Measurements from ENCODE around the gene C3. TPM values are rescaled to one million over a fixed set of nuclear protein-coding genes. Genes with fewer than 3 reads are reported as not detected.

Gene C3
- total and polyA plus RNA-seq, 2 experiments from 2014 or later, result 5.1 to 17.7 TPM

DNA sequence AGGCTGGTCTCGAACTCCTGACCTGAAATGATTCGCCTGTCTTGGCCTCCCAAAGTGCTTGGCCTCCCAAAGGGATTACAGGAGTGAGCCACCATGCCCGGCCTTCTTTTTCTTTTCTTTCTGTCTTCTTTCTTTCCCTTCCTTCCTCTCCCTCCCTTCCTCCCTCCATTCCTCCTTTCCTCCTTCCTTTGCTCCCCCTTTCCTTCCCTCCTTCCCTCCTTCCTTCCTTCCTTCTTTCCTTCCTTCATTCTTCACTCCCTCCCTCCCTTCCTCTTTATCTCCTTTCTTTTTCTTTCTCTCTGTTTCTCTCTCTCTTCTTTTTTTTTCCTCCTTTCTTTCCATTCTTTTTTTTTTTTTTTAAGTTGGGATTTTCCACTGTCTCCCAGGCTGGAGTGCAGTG lies 12.1 kb downstream of the C3 start:
- Histone ChIP-seq H3F3A (replicated peaks; ENCODE audit: low read depth) (no peaks in the 10 kb centered on the region), H3K4me1 (ENCODE audit: insufficient read depth) (0 out of 2 replicates have a peak, but pooled peaks cover 2% of the 10 kb centered on the region), H3K36me3 (ENCODE audit: insufficient read depth) (no peaks in the 10 kb centered on the region), H3K4me2 (no peak overlapping the region), H3K79me2 (replicated peaks; ENCODE audit: insufficient read depth) (no peaks in the 10 kb centered on the region), H3K4me3 (no peak overlapping the region), H2AFZ (no peak overlapping the region), H3K27me3 (ENCODE audit: insufficient read depth) (peaks cover 21% of the 10 kb centered on the region), H3K9me2 (ENCODE audit: insufficient read depth) (no peaks in the 10 kb centered on the region), H3K27ac (ENCODE audit: low read depth) (no peak overlapping the region), H4K20me1 (replicated peaks; ENCODE audit: insufficient read depth) (no peaks in the 10 kb centered on the region)
- Mint-ChIP-seq H3K27ac (no peak overlapping the region), H3K36me3 (ENCODE audit: low read depth) (peaks cover 36% of the 10 kb centered on the region), H3K9me3 (peaks cover 93% of the 10 kb centered on the region), H3K4me3 (no peak overlapping the region), H3K27me3 (ENCODE audit: insufficient read depth, low read depth, poor library complexity) (peaks cover 10% of the 10 kb centered on the region), H3K4me1 (no peaks in the 10 kb centered on the region)
- TF ChIP-seq, protein P1, sequence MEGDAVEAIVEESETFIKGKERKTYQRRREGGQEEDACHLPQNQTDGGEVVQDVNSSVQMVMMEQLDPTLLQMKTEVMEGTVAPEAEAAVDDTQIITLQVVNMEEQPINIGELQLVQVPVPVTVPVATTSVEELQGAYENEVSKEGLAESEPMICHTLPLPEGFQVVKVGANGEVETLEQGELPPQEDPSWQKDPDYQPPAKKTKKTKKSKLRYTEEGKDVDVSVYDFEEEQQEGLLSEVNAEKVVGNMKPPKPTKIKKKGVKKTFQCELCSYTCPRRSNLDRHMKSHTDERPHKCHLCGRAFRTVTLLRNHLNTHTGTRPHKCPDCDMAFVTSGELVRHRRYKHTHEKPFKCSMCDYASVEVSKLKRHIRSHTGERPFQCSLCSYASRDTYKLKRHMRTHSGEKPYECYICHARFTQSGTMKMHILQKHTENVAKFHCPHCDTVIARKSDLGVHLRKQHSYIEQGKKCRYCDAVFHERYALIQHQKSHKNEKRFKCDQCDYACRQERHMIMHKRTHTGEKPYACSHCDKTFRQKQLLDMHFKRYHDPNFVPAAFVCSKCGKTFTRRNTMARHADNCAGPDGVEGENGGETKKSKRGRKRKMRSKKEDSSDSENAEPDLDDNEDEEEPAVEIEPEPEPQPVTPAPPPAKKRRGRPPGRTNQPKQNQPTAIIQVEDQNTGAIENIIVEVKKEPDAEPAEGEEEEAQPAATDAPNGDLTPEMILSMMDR (conservative IDR thresholded peaks at IDR 0.05; ENCODE audit: low read depth in 2 of 2), result no peak
- TF ChIP-seq STAT1 (IDR thresholded peaks at IDR 0.05; ENCODE audit: unreplicated experiment) (no peak), NANOG (IDR thresholded peaks at IDR 0.05; ENCODE audit: borderline replicate concordance) (no peak), ZNF114 (CRISPR knock-in tag; IDR thresholded peaks at IDR 0.05) (no peak), EZH2 (IDR thresholded peaks at IDR 0.05; ENCODE audit: low read depth, unreplicated experiment) (no peak), CREB1 (CRISPR knock-in tag; IDR thresholded peaks at IDR 0.05; ENCODE audit: low read depth) (no peak), ZNF331 (CRISPR knock-in tag; IDR thresholded peaks at IDR 0.05; ENCODE audit: low read depth) (no peak), JUNB (IDR thresholded peaks at IDR 0.05; ENCODE audit: unreplicated experiment) (no peak), EZH2phosphoT487 (IDR thresholded peaks at IDR 0.05; ENCODE audit: unreplicated experiment) (no peak), POLR2AphosphoS5 (IDR thresholded peaks at IDR 0.05; ENCODE audit: low read depth) (no peak)
- TF ChIP-seq, protein P2, sequence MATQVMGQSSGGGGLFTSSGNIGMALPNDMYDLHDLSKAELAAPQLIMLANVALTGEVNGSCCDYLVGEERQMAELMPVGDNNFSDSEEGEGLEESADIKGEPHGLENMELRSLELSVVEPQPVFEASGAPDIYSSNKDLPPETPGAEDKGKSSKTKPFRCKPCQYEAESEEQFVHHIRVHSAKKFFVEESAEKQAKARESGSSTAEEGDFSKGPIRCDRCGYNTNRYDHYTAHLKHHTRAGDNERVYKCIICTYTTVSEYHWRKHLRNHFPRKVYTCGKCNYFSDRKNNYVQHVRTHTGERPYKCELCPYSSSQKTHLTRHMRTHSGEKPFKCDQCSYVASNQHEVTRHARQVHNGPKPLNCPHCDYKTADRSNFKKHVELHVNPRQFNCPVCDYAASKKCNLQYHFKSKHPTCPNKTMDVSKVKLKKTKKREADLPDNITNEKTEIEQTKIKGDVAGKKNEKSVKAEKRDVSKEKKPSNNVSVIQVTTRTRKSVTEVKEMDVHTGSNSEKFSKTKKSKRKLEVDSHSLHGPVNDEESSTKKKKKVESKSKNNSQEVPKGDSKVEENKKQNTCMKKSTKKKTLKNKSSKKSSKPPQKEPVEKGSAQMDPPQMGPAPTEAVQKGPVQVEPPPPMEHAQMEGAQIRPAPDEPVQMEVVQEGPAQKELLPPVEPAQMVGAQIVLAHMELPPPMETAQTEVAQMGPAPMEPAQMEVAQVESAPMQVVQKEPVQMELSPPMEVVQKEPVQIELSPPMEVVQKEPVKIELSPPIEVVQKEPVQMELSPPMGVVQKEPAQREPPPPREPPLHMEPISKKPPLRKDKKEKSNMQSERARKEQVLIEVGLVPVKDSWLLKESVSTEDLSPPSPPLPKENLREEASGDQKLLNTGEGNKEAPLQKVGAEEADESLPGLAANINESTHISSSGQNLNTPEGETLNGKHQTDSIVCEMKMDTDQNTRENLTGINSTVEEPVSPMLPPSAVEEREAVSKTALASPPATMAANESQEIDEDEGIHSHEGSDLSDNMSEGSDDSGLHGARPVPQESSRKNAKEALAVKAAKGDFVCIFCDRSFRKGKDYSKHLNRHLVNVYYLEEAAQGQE (IDR thresholded peaks at IDR 0.05; ENCODE audit: unreplicated experiment), result no peak
- TF ChIP-seq, protein P3, sequence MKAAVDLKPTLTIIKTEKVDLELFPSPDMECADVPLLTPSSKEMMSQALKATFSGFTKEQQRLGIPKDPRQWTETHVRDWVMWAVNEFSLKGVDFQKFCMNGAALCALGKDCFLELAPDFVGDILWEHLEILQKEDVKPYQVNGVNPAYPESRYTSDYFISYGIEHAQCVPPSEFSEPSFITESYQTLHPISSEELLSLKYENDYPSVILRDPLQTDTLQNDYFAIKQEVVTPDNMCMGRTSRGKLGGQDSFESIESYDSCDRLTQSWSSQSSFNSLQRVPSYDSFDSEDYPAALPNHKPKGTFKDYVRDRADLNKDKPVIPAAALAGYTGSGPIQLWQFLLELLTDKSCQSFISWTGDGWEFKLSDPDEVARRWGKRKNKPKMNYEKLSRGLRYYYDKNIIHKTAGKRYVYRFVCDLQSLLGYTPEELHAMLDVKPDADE (IDR thresholded peaks at IDR 0.05), result no peak
- TF ChIP-seq, protein P4, sequence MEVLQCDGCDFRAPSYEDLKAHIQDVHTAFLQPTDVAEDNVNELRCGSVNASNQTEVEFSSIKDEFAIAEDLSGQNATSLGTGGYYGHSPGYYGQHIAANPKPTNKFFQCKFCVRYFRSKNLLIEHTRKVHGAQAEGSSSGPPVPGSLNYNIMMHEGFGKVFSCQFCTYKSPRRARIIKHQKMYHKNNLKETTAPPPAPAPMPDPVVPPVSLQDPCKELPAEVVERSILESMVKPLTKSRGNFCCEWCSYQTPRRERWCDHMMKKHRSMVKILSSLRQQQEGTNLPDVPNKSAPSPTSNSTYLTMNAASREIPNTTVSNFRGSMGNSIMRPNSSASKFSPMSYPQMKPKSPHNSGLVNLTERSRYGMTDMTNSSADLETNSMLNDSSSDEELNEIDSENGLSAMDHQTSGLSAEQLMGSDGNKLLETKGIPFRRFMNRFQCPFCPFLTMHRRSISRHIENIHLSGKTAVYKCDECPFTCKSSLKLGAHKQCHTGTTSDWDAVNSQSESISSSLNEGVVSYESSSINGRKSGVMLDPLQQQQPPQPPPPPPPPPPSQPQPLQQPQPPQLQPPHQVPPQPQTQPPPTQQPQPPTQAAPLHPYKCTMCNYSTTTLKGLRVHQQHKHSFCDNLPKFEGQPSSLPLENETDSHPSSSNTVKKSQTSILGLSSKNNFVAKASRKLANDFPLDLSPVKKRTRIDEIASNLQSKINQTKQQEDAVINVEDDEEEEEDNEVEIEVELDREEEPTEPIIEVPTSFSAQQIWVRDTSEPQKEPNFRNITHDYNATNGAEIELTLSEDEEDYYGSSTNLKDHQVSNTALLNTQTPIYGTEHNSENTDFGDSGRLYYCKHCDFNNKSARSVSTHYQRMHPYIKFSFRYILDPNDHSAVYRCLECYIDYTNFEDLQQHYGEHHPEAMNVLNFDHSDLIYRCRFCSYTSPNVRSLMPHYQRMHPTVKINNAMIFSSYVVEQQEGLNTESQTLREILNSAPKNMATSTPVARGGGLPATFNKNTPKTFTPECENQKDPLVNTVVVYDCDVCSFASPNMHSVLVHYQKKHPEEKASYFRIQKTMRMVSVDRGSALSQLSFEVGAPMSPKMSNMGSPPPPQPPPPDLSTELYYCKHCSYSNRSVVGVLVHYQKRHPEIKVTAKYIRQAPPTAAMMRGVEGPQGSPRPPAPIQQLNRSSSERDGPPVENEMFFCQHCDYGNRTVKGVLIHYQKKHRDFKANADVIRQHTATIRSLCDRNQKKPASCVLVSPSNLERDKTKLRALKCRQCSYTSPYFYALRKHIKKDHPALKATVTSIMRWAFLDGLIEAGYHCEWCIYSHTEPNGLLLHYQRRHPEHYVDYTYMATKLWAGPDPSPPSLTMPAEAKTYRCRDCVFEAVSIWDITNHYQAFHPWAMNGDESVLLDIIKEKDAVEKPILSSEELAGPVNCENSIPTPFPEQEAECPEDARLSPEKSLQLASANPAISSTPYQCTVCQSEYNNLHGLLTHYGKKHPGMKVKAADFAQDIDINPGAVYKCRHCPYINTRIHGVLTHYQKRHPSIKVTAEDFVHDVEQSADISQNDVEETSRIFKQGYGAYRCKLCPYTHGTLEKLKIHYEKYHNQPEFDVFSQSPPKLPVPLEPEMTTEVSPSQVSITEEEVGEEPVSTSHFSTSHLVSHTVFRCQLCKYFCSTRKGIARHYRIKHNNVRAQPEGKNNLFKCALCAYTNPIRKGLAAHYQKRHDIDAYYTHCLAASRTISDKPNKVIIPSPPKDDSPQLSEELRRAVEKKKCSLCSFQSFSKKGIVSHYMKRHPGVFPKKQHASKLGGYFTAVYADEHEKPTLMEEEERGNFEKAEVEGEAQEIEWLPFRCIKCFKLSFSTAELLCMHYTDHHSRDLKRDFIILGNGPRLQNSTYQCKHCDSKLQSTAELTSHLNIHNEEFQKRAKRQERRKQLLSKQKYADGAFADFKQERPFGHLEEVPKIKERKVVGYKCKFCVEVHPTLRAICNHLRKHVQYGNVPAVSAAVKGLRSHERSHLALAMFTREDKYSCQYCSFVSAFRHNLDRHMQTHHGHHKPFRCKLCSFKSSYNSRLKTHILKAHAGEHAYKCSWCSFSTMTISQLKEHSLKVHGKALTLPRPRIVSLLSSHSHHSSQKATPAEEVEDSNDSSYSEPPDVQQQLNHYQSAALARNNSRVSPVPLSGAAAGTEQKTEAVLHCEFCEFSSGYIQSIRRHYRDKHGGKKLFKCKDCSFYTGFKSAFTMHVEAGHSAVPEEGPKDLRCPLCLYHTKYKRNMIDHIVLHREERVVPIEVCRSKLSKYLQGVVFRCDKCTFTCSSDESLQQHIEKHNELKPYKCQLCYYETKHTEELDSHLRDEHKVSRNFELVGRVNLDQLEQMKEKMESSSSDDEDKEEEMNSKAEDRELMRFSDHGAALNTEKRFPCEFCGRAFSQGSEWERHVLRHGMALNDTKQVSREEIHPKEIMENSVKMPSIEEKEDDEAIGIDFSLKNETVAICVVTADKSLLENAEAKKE (CRISPR knock-in tag; IDR thresholded peaks at IDR 0.05), result no peak
- DNase-seq (ENCODE audit: low spot score) (no peak), ATAC-seq (no peak)

All from GM23338 (cell line).